ENCODE measurements around the gene FCHO2. TPM values are rescaled to one million over a fixed set of nuclear protein-coding genes. Genes with fewer than 3 reads are reported as not detected.

FCHO2 gene
- total RNA-seq, 4 donors from 2014 or later, result 20.2 to 38.0 (median 28.3) TPM

- Histone ChIP-seq H3K9me3 (no peaks in the 10 kb centered on the region), H3K27me3 (no peaks in the 10 kb centered on the region), H3K36me3 (peaks cover 0 to 28% (median 0%) of the 10 kb centered on the region in 3 donors), H3K4me3 (no peak overlapping the region), H3K27ac (no peak overlapping the region), H3K4me1 (no peaks in the 10 kb centered on the region)
- TF ChIP-seq POLR2A (IDR thresholded peaks at IDR 0.05), result no peak
- no peak for TF ChIP-seq CTCF (IDR thresholded peaks at IDR 0.05)
- no peak for DNase-seq
Measured at GRCh38 chr5:73028991-73029595, 73.3 kb downstream of the FCHO2 start.

- TF ChIP-seq CTCF (IDR thresholded peaks at IDR 0.05), result no peak
- no peak for TF ChIP-seq POLR2A (IDR thresholded peaks at IDR 0.05)
- no peak overlapping the region for H3K27ac ChIP-seq
- H3K27me3 ChIP-seq, result no peaks in the 10 kb centered on the region
- no peak overlapping the region for H3K4me3 ChIP-seq
- no peaks in the 10 kb centered on the region for H3K4me1 ChIP-seq
- H3K36me3 ChIP-seq, result peaks cover 0 to 28% (median 0%) of the 10 kb centered on the region in 3 donors
- DNase-seq, result no peak
- H3K9me3 ChIP-seq, result no peaks in the 10 kb centered on the region
Measured at GRCh38 chr5:73030531-73030930, 74.7 kb downstream of the FCHO2 start.

GRCh38 chr5:73030995-73031394 is 75.2 kb downstream of the FCHO2 start:
- H3K4me3 ChIP-seq, result no peak overlapping the region
- H3K4me1 ChIP-seq, result no peaks in the 10 kb centered on the region
- no peaks in the 10 kb centered on the region for H3K27me3 ChIP-seq
- DNase-seq, result no peak
- peaks cover 0 to 27% (median 0%) of the 10 kb centered on the region in 3 donors for H3K36me3 ChIP-seq
- TF ChIP-seq CTCF (IDR thresholded peaks at IDR 0.05), result no peak
- TF ChIP-seq POLR2A (IDR thresholded peaks at IDR 0.05), result no peak
- H3K9me3 ChIP-seq, result no peaks in the 10 kb centered on the region
- H3K27ac ChIP-seq, result no peak overlapping the region

GRCh38 chr5:73031839-73032238 is 76.0 kb downstream of the FCHO2 start:
- no peaks in the 10 kb centered on the region for H3K27me3 ChIP-seq
- no peak overlapping the region for H3K4me3 ChIP-seq
- H3K9me3 ChIP-seq, result no peaks in the 10 kb centered on the region
- TF ChIP-seq POLR2A (IDR thresholded peaks at IDR 0.05) (no peak), CTCF (IDR thresholded peaks at IDR 0.05) (no peak)
- no peaks in the 10 kb centered on the region for H3K4me1 ChIP-seq
- no peak for DNase-seq
- H3K36me3 ChIP-seq, result peaks cover 0 to 24% (median 0%) of the 10 kb centered on the region in 3 donors
- H3K27ac ChIP-seq, result no peak overlapping the region

GRCh38 chr5:73032635-73033034 is 76.8 kb downstream of the FCHO2 start:
- Histone ChIP-seq H3K4me1 (no peaks in the 10 kb centered on the region), H3K36me3 (peaks cover 0 to 29% (median 0%) of the 10 kb centered on the region in 3 donors), H3K27me3 (no peaks in the 10 kb centered on the region), H3K9me3 (no peaks in the 10 kb centered on the region), H3K27ac (no peak overlapping the region), H3K4me3 (no peak overlapping the region)
- TF ChIP-seq POLR2A (IDR thresholded peaks at IDR 0.05) (no peak), CTCF (IDR thresholded peaks at IDR 0.05) (no peak)
- no peak for DNase-seq
